ENCODE results near the gene ADAMTS3. TPM values are rescaled to one million over a fixed set of nuclear protein-coding genes. Genes with fewer than 3 reads are reported as not detected.

The ADAMTS3 gene
- total and polyA plus RNA-seq, 2 experiments from 2014 or later: 1.2 to 3.7 TPM

DNA sequence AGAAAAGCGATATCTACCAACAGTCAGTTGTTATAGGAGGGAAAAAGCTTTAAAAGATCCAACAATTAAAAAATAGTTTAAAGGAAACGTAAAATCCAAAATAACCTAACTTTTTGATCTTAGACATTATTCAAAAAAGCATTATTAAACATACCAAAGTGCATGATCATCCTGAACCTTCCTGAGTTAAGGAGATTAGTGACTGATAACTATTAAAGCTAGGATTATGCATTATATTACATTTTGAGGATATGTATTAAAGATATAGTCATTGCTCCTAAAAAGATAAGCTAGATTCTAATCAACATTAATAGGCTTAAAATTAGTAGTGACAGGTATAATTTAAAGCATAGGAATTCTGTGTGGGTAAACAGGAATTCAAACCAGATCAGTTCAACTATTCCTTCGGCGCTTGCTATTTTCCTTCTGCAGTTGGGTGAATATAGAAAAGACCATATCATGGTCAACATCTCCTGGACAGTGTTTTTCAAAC is 139.6 kb downstream of the ADAMTS3 start:
- no peaks in the 10 kb centered on the region for H3K27me3 Mint-ChIP-seq (ENCODE audit: insufficient read depth, low read depth, poor library complexity)
- no peak overlapping the region for H3K4me2 ChIP-seq
- no peaks in the 10 kb centered on the region for H3K4me1 ChIP-seq (ENCODE audit: insufficient read depth)

More for the DNA sequence above, 139.6 kb downstream of the ADAMTS3 start:
- TF ChIP-seq, protein P1, sequence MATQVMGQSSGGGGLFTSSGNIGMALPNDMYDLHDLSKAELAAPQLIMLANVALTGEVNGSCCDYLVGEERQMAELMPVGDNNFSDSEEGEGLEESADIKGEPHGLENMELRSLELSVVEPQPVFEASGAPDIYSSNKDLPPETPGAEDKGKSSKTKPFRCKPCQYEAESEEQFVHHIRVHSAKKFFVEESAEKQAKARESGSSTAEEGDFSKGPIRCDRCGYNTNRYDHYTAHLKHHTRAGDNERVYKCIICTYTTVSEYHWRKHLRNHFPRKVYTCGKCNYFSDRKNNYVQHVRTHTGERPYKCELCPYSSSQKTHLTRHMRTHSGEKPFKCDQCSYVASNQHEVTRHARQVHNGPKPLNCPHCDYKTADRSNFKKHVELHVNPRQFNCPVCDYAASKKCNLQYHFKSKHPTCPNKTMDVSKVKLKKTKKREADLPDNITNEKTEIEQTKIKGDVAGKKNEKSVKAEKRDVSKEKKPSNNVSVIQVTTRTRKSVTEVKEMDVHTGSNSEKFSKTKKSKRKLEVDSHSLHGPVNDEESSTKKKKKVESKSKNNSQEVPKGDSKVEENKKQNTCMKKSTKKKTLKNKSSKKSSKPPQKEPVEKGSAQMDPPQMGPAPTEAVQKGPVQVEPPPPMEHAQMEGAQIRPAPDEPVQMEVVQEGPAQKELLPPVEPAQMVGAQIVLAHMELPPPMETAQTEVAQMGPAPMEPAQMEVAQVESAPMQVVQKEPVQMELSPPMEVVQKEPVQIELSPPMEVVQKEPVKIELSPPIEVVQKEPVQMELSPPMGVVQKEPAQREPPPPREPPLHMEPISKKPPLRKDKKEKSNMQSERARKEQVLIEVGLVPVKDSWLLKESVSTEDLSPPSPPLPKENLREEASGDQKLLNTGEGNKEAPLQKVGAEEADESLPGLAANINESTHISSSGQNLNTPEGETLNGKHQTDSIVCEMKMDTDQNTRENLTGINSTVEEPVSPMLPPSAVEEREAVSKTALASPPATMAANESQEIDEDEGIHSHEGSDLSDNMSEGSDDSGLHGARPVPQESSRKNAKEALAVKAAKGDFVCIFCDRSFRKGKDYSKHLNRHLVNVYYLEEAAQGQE (IDR thresholded peaks at IDR 0.05; ENCODE audit: unreplicated experiment): no peak
- no peak for TF ChIP-seq ZNF462 (CRISPR knock-in tag; IDR thresholded peaks at IDR 0.05)
- no peak for TF ChIP-seq CTCF (conservative IDR thresholded peaks at IDR 0.05; ENCODE audit: low read depth in 2 of 2)
- TF ChIP-seq EZH2 (IDR thresholded peaks at IDR 0.05; ENCODE audit: low read depth, unreplicated experiment): no peak
- TF ChIP-seq STAT1 (IDR thresholded peaks at IDR 0.05; ENCODE audit: unreplicated experiment): no peak
- no peak for TF ChIP-seq CREB1 (CRISPR knock-in tag; IDR thresholded peaks at IDR 0.05; ENCODE audit: low read depth)
- TF ChIP-seq ZNF114 (CRISPR knock-in tag; IDR thresholded peaks at IDR 0.05): no peak
- no peak for TF ChIP-seq ZNF331 (CRISPR knock-in tag; IDR thresholded peaks at IDR 0.05; ENCODE audit: low read depth)
- TF ChIP-seq NANOG (IDR thresholded peaks at IDR 0.05; ENCODE audit: borderline replicate concordance): no peak
- DNase-seq (ENCODE audit: low spot score) (no peak), ATAC-seq (no peak)
- H4K20me1 ChIP-seq (replicated peaks; ENCODE audit: insufficient read depth): no peaks in the 10 kb centered on the region
- no peak overlapping the region for H3K4me3 ChIP-seq
- no peaks in the 10 kb centered on the region for H3K27me3 ChIP-seq (ENCODE audit: insufficient read depth)
- H3F3A ChIP-seq (replicated peaks; ENCODE audit: low read depth): no peaks in the 10 kb centered on the region
- no peaks in the 10 kb centered on the region for H3K4me1 Mint-ChIP-seq
- H3K36me3 ChIP-seq (ENCODE audit: insufficient read depth): no peaks in the 10 kb centered on the region
- H3K36me3 Mint-ChIP-seq (ENCODE audit: low read depth): no peaks in the 10 kb centered on the region
- no peak overlapping the region for H3K4me3 Mint-ChIP-seq
- no peak overlapping the region for H2AFZ ChIP-seq
- no peak overlapping the region for H3K27ac Mint-ChIP-seq
- no peak overlapping the region for H3K27ac ChIP-seq (ENCODE audit: low read depth)
- H3K79me2 ChIP-seq (replicated peaks; ENCODE audit: insufficient read depth): no peaks in the 10 kb centered on the region
- no peaks in the 10 kb centered on the region for H3K9me2 ChIP-seq (ENCODE audit: insufficient read depth)
- H3K9me3 Mint-ChIP-seq: no peaks in the 10 kb centered on the region; the same call in 2 of the 3 replicates
